Right atrium auricular region (tissue), 2 donors: Measurements from ENCODE around the gene GFPT2. TPM values are rescaled to one million over a fixed set of nuclear protein-coding genes. Genes with fewer than 3 reads are reported as not detected.

ENCODE experiments used
- DNase-seq: peaks from one replicate; pipeline ENCODE4 v3.0.0-alpha.2; 2019; ENCODE audit warnings: low spot score
- H3K27ac ChIP-seq, 2 donors: fragments of 200-600 bp; sonication (generic); 1 replicate in 1 of 2; 2 replicates in 1 of 2; pipeline ENCODE4 v1.5.1; 2016 to 2019
- H3K27me3 ChIP-seq, 2 donors: fragments of 200-600 bp; sonication (generic); one replicate each; pipeline versions ENCODE4 v1.5.1 to v1.6.0; 2017 to 2019
- H3K36me3 ChIP-seq: fragments of 200-600 bp; sonication (generic); one replicate; pipeline ENCODE4 v1.5.1; 2016
- H3K4me1 ChIP-seq, 2 donors: fragments of 200-600 bp; sonication (generic); one replicate each; pipeline versions ENCODE4 v1.5.1 to v1.6.0; 2017 to 2019
- H3K4me3 ChIP-seq, 2 donors: fragments of 200-600 bp; sonication (generic); 1 replicate in 1 of 2; 2 replicates in 1 of 2; pipeline ENCODE4 v1.5.1; 2017 to 2019; ENCODE audit warnings: mild to moderate bottlenecking in 1 of 2, moderate library complexity in 1 of 2
- H3K9me3 ChIP-seq, 2 donors: fragments of 200-600 bp; sonication (generic); one replicate each; pipeline ENCODE4 v1.5.1; 2019
- CTCF ChIP-seq, 2 donors: fragments of 200-600 bp; sonication (generic); IDR thresholded peaks; one replicate each; pipeline ENCODE4 v1.5.1; 2019; ENCODE audit warnings: antibody characterized with exemption in 2 of 2
- total RNA-seq, 2 donors: library from RNA; depleted of rRNA; stranded (reverse); fragments of >200 nt; gene quantifications; one replicate each; pipeline ENCODE4 v1.1.0, GENCODE V29; 2016

GFPT2 gene
- total RNA-seq, 2 donors from 2014 or later = 25.4 to 27.2 TPM

GRCh38 chr5:180348336-180348735, 4.8 kb downstream of the GFPT2 start:
- no peak for DNase-seq
- Histone ChIP-seq H3K4me3 (no peak overlapping the region), H3K4me1 (peaks cover 0 to 34% of the 10 kb centered on the region in 2 donors), H3K36me3 (no peaks in the 10 kb centered on the region), H3K9me3 (no peaks in the 10 kb centered on the region), H3K27ac (no peak overlapping the region), H3K27me3 (no peaks in the 10 kb centered on the region)
- no peak for TF ChIP-seq CTCF (IDR thresholded peaks at IDR 0.05)

GRCh38 chr5:180347702-180348101, 5.4 kb downstream of the GFPT2 start:
- Histone ChIP-seq H3K27me3 (no peaks in the 10 kb centered on the region), H3K27ac (no peak overlapping the region), H3K4me1 (peaks cover 0 to 34% of the 10 kb centered on the region in 2 donors), H3K36me3 (no peaks in the 10 kb centered on the region), H3K9me3 (no peaks in the 10 kb centered on the region), H3K4me3 (no peak overlapping the region)
- DNase-seq = no peak
- no peak for TF ChIP-seq CTCF (IDR thresholded peaks at IDR 0.05)

GRCh38 chr5:180346358-180346757, 6.8 kb downstream of the GFPT2 start:
- H3K36me3 ChIP-seq = no peaks in the 10 kb centered on the region
- DNase-seq = no peak

GRCh38 chr5:180345781-180346180, 7.4 kb downstream of the GFPT2 start:
- no peak overlapping the region for H3K27ac ChIP-seq
- H3K36me3 ChIP-seq = no peaks in the 10 kb centered on the region
- no peak overlapping the region for H3K4me3 ChIP-seq
- no peaks in the 10 kb centered on the region for H3K27me3 ChIP-seq
- H3K9me3 ChIP-seq = no peaks in the 10 kb centered on the region
- no peak for DNase-seq
- peaks cover 0 to 18% of the 10 kb centered on the region in 2 donors for H3K4me1 ChIP-seq
- TF ChIP-seq CTCF (IDR thresholded peaks at IDR 0.05) = no peak

More at GRCh38 chr5:180346358-180346757, 6.8 kb downstream of the GFPT2 start:
- H3K27me3 ChIP-seq = no peaks in the 10 kb centered on the region
- TF ChIP-seq CTCF (IDR thresholded peaks at IDR 0.05) = no peak
- H3K4me3 ChIP-seq = no peak overlapping the region
- no peak overlapping the region for H3K27ac ChIP-seq
- no peaks in the 10 kb centered on the region for H3K9me3 ChIP-seq
- H3K4me1 ChIP-seq = peaks cover 0 to 21% of the 10 kb centered on the region in 2 donors

GRCh38 chr5:180345186-180345585, 8.0 kb downstream of the GFPT2 start:
- TF ChIP-seq CTCF (IDR thresholded peaks at IDR 0.05) = no peak
- no peak for DNase-seq
- no peaks in the 10 kb centered on the region for H3K27me3 ChIP-seq
- H3K9me3 ChIP-seq = no peaks in the 10 kb centered on the region
- no peaks in the 10 kb centered on the region for H3K36me3 ChIP-seq
- no peak overlapping the region for H3K4me3 ChIP-seq
- H3K4me1 ChIP-seq = peaks cover 0 to 18% of the 10 kb centered on the region in 2 donors
- H3K27ac ChIP-seq = no peak overlapping the region

GRCh38 chr5:180344696-180344999, 8.5 kb downstream of the GFPT2 start:
- Histone ChIP-seq H3K4me3 (no peak overlapping the region), H3K27me3 (no peaks in the 10 kb centered on the region), H3K9me3 (no peaks in the 10 kb centered on the region), H3K36me3 (no peaks in the 10 kb centered on the region), H3K27ac (no peak overlapping the region), H3K4me1 (peaks cover 0 to 18% of the 10 kb centered on the region in 2 donors)
- TF ChIP-seq CTCF (IDR thresholded peaks at IDR 0.05) = no peak
- no peak for DNase-seq
